HEK293T (cell line): Measurements from ENCODE around the gene PEX3.

Experiments
- ARNT ChIP-seq: fragments of 450-650 bp; IDR thresholded peaks from 2 replicates; pipeline ENCODE4 v1.6.1; 2017; ENCODE audit warnings: mild to moderate bottlenecking
- BHLHE40 ChIP-seq: fragments of 450-650 bp; IDR thresholded peaks from 2 replicates; pipeline ENCODE4 v1.6.1; 2016; ENCODE audit warnings: mild to moderate bottlenecking, moderate library complexity, borderline replicate concordance
- ELF4 ChIP-seq: fragments of 450-650 bp; IDR thresholded peaks from 2 replicates; pipeline ENCODE4 v1.6.1; 2017; ENCODE audit warnings: antibody characterized with exemption
- FOXA1 ChIP-seq: fragments of 450-650 bp; IDR thresholded peaks from 2 replicates; pipeline ENCODE4 v1.6.1; 2016; ENCODE audit warnings: mild to moderate bottlenecking
- FOXK2 ChIP-seq: fragments of 450-650 bp; IDR thresholded peaks from 2 replicates; pipeline ENCODE4 v1.6.1; 2016; ENCODE audit warnings: mild to moderate bottlenecking
- FOXM1 ChIP-seq: fragments of 450-650 bp; IDR thresholded peaks from 2 replicates; pipeline ENCODE4 v1.6.1; 2017; ENCODE audit warnings: mild to moderate bottlenecking, borderline replicate concordance
- HDGF ChIP-seq: fragments of 450-650 bp; IDR thresholded peaks from 2 replicates; pipeline ENCODE4 v1.6.1; 2017; ENCODE audit warnings: antibody characterized with exemption, borderline replicate concordance
- L3MBTL2 ChIP-seq: fragments of 450-650 bp; conservative IDR thresholded peaks from 2 replicates; pipeline ENCODE4 v1.6.1; 2016; ENCODE audit warnings: mild to moderate bottlenecking
- LEF1 ChIP-seq: fragments of 450-650 bp; IDR thresholded peaks from 2 replicates; pipeline ENCODE4 v1.6.1; 2017; ENCODE audit warnings: mild to moderate bottlenecking, borderline replicate concordance
- NFRKB ChIP-seq: fragments of 450-650 bp; IDR thresholded peaks from 2 replicates; pipeline ENCODE4 v1.6.1; 2016; ENCODE audit warnings: mild to moderate bottlenecking, moderate library complexity
- SP1 ChIP-seq: fragments of 450-650 bp; IDR thresholded peaks from 2 replicates; pipeline ENCODE4 v1.6.1; 2017
- SUZ12 ChIP-seq: fragments of 450-650 bp; IDR thresholded peaks from 2 replicates; pipeline ENCODE4 v1.6.1; 2016; ENCODE audit warnings: mild to moderate bottlenecking
- TARDBP ChIP-seq: fragments of 450-650 bp; IDR thresholded peaks from 2 replicates; pipeline ENCODE4 v1.6.1; 2016
- TF ChIP-seq, protein P1 (sequence below): fragments of 450-650 bp; IDR thresholded peaks from 2 replicates; pipeline ENCODE4 v1.6.1; 2016

- TF ChIP-seq ELF4 (no peak), SP1 (no peak), L3MBTL2 (no peak), BHLHE40 (no peak), FOXM1 (no peak), LEF1 (no peak), FOXK2 (no peak), TARDBP (no peak), ARNT (no peak), SUZ12 (no peak), HDGF (no peak), FOXA1 (no peak), NFRKB (no peak)
- TF ChIP-seq, protein P1, sequence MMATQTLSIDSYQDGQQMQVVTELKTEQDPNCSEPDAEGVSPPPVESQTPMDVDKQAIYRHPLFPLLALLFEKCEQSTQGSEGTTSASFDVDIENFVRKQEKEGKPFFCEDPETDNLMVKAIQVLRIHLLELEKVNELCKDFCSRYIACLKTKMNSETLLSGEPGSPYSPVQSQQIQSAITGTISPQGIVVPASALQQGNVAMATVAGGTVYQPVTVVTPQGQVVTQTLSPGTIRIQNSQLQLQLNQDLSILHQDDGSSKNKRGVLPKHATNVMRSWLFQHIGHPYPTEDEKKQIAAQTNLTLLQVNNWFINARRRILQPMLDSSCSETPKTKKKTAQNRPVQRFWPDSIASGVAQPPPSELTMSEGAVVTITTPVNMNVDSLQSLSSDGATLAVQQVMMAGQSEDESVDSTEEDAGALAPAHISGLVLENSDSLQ, result no peak
Observed at GRCh38 chr6:143504369-143504768, 53.8 kb downstream of the PEX3 start.
